ENCODE results near the gene SELENOT. TPM values are rescaled to one million over a fixed set of nuclear protein-coding genes. Genes with fewer than 3 reads are reported as not detected.

Gene SELENOT
- total RNA-seq, 1 experiment from 2014 or later, result 73.8 TPM

DNA sequence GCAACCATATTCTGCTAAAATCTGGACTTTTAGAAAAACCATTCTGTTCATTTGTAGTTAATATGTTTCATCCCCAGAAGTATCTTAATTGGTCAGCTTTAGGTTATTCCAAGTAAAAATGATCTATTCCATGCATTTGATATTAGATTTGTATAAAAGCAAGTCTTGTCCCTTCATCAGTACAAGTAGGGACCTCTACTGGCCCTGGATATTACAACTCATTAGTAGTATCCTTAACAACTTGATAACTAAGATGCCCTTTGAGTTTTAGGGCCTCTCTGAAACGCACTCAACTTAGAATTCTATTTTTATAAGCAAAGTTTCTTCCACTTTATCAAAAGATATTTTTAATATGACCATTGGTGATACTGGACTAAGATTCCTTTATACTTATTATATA, 25.3 kb upstream of the SELENOT start:
- Histone ChIP-seq H3K27me3 (ENCODE audit: insufficient read depth, low read length) (no peaks in the 10 kb centered on the region), H3K18ac (ENCODE audit: insufficient read length, low read depth, low read length) (no peak overlapping the region), H2BK5ac (ENCODE audit: insufficient read length, low read length) (no peak overlapping the region), H3K23ac (ENCODE audit: insufficient read length, low read depth, low read length) (no peak overlapping the region), H3K79me1 (ENCODE audit: insufficient read depth, low read depth, low read length, poor library complexity, severe bottlenecking) (no peaks in the 10 kb centered on the region), H2BK15ac (ENCODE audit: low read depth, low read length) (no peak overlapping the region), H3K9ac (ENCODE audit: extremely low read depth, insufficient read length, low read length) (no peak overlapping the region), H3K9me3 (ENCODE audit: control insufficient read depth, low read depth, low read length) (no peaks in the 10 kb centered on the region), H4K5ac (ENCODE audit: insufficient read length, low read depth, low read length) (no peak overlapping the region), H3K23me2 (ENCODE audit: insufficient read length, low read depth, low read length, poor library complexity, severe bottlenecking) (no peaks in the 10 kb centered on the region), H2AFZ (ENCODE audit: low read length) (no peak overlapping the region), H3K56ac (ENCODE audit: insufficient read length, low read depth, low read length) (no peak overlapping the region), H4K8ac (replicated peaks; ENCODE audit: insufficient read length, low read depth, low read length) (no peak overlapping the region), H3K14ac (ENCODE audit: insufficient read depth, low read length) (no peak overlapping the region), H4K91ac (ENCODE audit: insufficient read length, low read depth, low read length) (no peak overlapping the region), H3K27ac (ENCODE audit: insufficient read length, low read depth, low read length) (no peak overlapping the region), H3K4me2 (ENCODE audit: insufficient read depth, insufficient read length, low read length) (no peak overlapping the region), H2BK120ac (ENCODE audit: low read depth, low read length, poor library complexity, severe bottlenecking) (no peak overlapping the region), H3K4me1 (ENCODE audit: insufficient read depth, low read length) (no peaks in the 10 kb centered on the region), H2BK12ac (ENCODE audit: insufficient read length, low read depth, low read length) (no peak overlapping the region), H4K20me1 (ENCODE audit: control insufficient read depth, insufficient read depth, insufficient read length) (no peaks in the 10 kb centered on the region), H3K79me2 (ENCODE audit: insufficient read depth, low read length) (no peaks in the 10 kb centered on the region), H2AK5ac (ENCODE audit: insufficient read length, low read length) (no peak overlapping the region), H3K4ac (ENCODE audit: low read depth, low read length) (no peak overlapping the region), H3T11ph (ENCODE audit: low read length) (no peak overlapping the region), H2BK20ac (ENCODE audit: low read depth, low read length, poor library complexity, severe bottlenecking) (no peak overlapping the region)
- H3K27ac Mint-ChIP-seq, result no peak overlapping the region
- peaks cover 5 to 60% (median 34%) of the 10 kb centered on the region in 3 experiments; a peak in 6 of 7 replicates for H3K36me3 Mint-ChIP-seq (ENCODE audit: insufficient read depth in 1 of 3, low read depth in 3 of 3)
- TF ChIP-seq, protein P1, sequence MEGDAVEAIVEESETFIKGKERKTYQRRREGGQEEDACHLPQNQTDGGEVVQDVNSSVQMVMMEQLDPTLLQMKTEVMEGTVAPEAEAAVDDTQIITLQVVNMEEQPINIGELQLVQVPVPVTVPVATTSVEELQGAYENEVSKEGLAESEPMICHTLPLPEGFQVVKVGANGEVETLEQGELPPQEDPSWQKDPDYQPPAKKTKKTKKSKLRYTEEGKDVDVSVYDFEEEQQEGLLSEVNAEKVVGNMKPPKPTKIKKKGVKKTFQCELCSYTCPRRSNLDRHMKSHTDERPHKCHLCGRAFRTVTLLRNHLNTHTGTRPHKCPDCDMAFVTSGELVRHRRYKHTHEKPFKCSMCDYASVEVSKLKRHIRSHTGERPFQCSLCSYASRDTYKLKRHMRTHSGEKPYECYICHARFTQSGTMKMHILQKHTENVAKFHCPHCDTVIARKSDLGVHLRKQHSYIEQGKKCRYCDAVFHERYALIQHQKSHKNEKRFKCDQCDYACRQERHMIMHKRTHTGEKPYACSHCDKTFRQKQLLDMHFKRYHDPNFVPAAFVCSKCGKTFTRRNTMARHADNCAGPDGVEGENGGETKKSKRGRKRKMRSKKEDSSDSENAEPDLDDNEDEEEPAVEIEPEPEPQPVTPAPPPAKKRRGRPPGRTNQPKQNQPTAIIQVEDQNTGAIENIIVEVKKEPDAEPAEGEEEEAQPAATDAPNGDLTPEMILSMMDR (conservative IDR thresholded peaks at IDR 0.05), result peak; percentile 16; the same call in 1 of the 3 replicates
- H3K9me3 Mint-ChIP-seq, result no peaks in the 10 kb centered on the region
- H3K4me3 Mint-ChIP-seq, result no peak overlapping the region
- DNase-seq, result no peak
- H3K4me1 Mint-ChIP-seq, result no peaks in the 10 kb centered on the region
- H3K27me3 Mint-ChIP-seq (ENCODE audit: low read depth), result no peaks in the 10 kb centered on the region
- WGBS (ENCODE audit: extremely low coverage, insufficient read length, low lambda C conversion rate), result no CpG with 5 or more reads among the region's 1 CpG

All from H9 (cell line).